HEK293T (cell line): ENCODE results near the gene PANX2.
A peak's percentile ranks its signal among the peaks of the same experiment; 100 is the strongest.

ENCODE experiments used
- CTCF ChIA-PET: fragments of 350-600 bp; formaldehyde crosslinking; extraction: SDS; loops from one replicate; lab custom pipeline; 2021; ENCODE audit warnings: antibody characterized with exemption, inconsistent platforms; lab: Yijun Ruan, JAX
- POLR2A ChIA-PET: fragments of 350-600 bp; formaldehyde crosslinking; extraction: SDS; loops from one replicate; lab custom pipeline; 2020; ENCODE audit warnings: antibody characterized with exemption, inconsistent platforms; lab: Yijun Ruan, JAX
- DNase-seq: peaks from one replicate; pipeline ENCODE4 v3.0.0; 2012; ENCODE audit warnings: mixed read lengths; ENCODE audit errors: extremely low spot score
- ARNT ChIP-seq: fragments of 450-650 bp; IDR thresholded peaks from 2 replicates; pipeline ENCODE4 v1.6.1; 2017; ENCODE audit warnings: mild to moderate bottlenecking
- BHLHE40 ChIP-seq: fragments of 450-650 bp; IDR thresholded peaks from 2 replicates; pipeline ENCODE4 v1.6.1; 2016; ENCODE audit warnings: mild to moderate bottlenecking, moderate library complexity, borderline replicate concordance
- CTBP1 ChIP-seq: fragments of 450-650 bp; IDR thresholded peaks from 2 replicates; pipeline ENCODE4 v1.6.1; 2016; ENCODE audit warnings: borderline replicate concordance
- ELF4 ChIP-seq: fragments of 450-650 bp; IDR thresholded peaks from 2 replicates; pipeline ENCODE4 v1.6.1; 2017; ENCODE audit warnings: antibody characterized with exemption
- FOXA1 ChIP-seq: fragments of 450-650 bp; IDR thresholded peaks from 2 replicates; pipeline ENCODE4 v1.6.1; 2016; ENCODE audit warnings: mild to moderate bottlenecking
- FOXK2 ChIP-seq: fragments of 450-650 bp; IDR thresholded peaks from 2 replicates; pipeline ENCODE4 v1.6.1; 2016; ENCODE audit warnings: mild to moderate bottlenecking
- FOXM1 ChIP-seq: fragments of 450-650 bp; IDR thresholded peaks from 2 replicates; pipeline ENCODE4 v1.6.1; 2017; ENCODE audit warnings: mild to moderate bottlenecking, borderline replicate concordance
- HDGF ChIP-seq: fragments of 450-650 bp; IDR thresholded peaks from 2 replicates; pipeline ENCODE4 v1.6.1; 2017; ENCODE audit warnings: antibody characterized with exemption, borderline replicate concordance
- L3MBTL2 ChIP-seq: fragments of 450-650 bp; conservative IDR thresholded peaks from 2 replicates; pipeline ENCODE4 v1.6.1; 2016; ENCODE audit warnings: mild to moderate bottlenecking
- LEF1 ChIP-seq: fragments of 450-650 bp; IDR thresholded peaks from 2 replicates; pipeline ENCODE4 v1.6.1; 2017; ENCODE audit warnings: mild to moderate bottlenecking, borderline replicate concordance
- NFRKB ChIP-seq: fragments of 450-650 bp; IDR thresholded peaks from 2 replicates; pipeline ENCODE4 v1.6.1; 2016; ENCODE audit warnings: mild to moderate bottlenecking, moderate library complexity
- SP1 ChIP-seq: fragments of 450-650 bp; IDR thresholded peaks from 2 replicates; pipeline ENCODE4 v1.6.1; 2017
- SUZ12 ChIP-seq: fragments of 450-650 bp; IDR thresholded peaks from 2 replicates; pipeline ENCODE4 v1.6.1; 2016; ENCODE audit warnings: mild to moderate bottlenecking
- TARDBP ChIP-seq: fragments of 450-650 bp; IDR thresholded peaks from 2 replicates; pipeline ENCODE4 v1.6.1; 2016
- ZNF384 ChIP-seq: fragments of 450-650 bp; IDR thresholded peaks from 2 replicates; pipeline ENCODE4 v1.6.1; 2016
- TF ChIP-seq, protein P1 (sequence below): fragments of 450-650 bp; IDR thresholded peaks from 2 replicates; pipeline ENCODE4 v1.6.1; 2016

Gene PANX2

GRCh38 chr22:50209893-50210292 lies 39.4 kb downstream of the PANX2 start:
- peak; percentile 73 for DNase-seq
- CTCF ChIA-PET: interaction anchor here (1.6 kb wide), 1 partner anchor 61 kb away, joined by 5 read pairs; no protein-coding TSS in a partner anchor
- POLR2A ChIA-PET: no interaction called here
- TF ChIP-seq, protein P1, sequence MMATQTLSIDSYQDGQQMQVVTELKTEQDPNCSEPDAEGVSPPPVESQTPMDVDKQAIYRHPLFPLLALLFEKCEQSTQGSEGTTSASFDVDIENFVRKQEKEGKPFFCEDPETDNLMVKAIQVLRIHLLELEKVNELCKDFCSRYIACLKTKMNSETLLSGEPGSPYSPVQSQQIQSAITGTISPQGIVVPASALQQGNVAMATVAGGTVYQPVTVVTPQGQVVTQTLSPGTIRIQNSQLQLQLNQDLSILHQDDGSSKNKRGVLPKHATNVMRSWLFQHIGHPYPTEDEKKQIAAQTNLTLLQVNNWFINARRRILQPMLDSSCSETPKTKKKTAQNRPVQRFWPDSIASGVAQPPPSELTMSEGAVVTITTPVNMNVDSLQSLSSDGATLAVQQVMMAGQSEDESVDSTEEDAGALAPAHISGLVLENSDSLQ: peak; percentile 51; the same call in 1 of the 2 replicates
- TF ChIP-seq FOXA1: no peak

- TF ChIP-seq ARNT (no peak), FOXK2 (no peak), TARDBP (no peak), SUZ12 (no peak), FOXM1 (no peak), BHLHE40 (no peak), L3MBTL2 (no peak), NFRKB (no peak), ELF4 (no peak)
- TF ChIP-seq, protein P1: no peak
- CTCF ChIA-PET: interaction anchor here (1.9 kb wide), 1 partner anchor 59 kb away, joined by 5 read pairs; no protein-coding TSS in a partner anchor
Measured at GRCh38 chr22:50210378-50211139, 40.0 kb downstream of the PANX2 start.

DNA sequence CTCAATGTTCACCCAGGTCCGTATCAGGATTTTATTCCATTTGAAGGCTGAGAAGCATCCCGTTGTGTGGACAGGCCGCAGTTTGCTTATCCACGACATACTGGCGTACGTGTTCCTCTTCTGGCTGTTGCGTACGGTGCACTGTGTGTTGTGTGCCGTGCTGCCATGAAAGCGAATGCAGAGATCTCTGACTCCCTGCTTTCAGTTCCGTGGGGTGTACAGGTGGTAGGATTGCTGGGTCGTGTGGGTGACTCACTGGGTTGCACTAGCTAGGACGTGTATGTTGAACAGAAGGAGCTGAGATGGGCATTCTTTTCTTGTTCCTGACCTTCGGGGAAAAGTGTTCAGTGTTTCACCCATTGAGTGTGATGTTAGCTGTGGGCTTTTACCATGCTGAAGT lies 40.6 kb downstream of the PANX2 start:
- DNase-seq: no peak
- ChIA-PET CTCF (interaction anchor here (1.9 kb wide), 1 partner anchor 60 kb away, joined by 5 read pairs; no protein-coding TSS in a partner anchor), POLR2A (no interaction called here)
- no peak for TF ChIP-seq SP1
- TF ChIP-seq ZNF384: no peak
- no peak for TF ChIP-seq CTBP1
- TF ChIP-seq TARDBP: no peak
- TF ChIP-seq, protein P1: no peak
- TF ChIP-seq FOXK2: no peak
- no peak for TF ChIP-seq HDGF
- no peak for TF ChIP-seq FOXA1
- TF ChIP-seq NFRKB: no peak
- TF ChIP-seq FOXM1: no peak
- TF ChIP-seq ARNT: no peak
- TF ChIP-seq BHLHE40: no peak

More at GRCh38 chr22:50210378-50211139, 40.0 kb downstream of the PANX2 start:
- POLR2A ChIA-PET: no interaction called here
- DNase-seq: no peak

- POLR2A ChIA-PET: no interaction called here
- TF ChIP-seq L3MBTL2: no peak
- no peak for TF ChIP-seq SP1
- TF ChIP-seq FOXA1: no peak
- TF ChIP-seq BHLHE40: no peak
Measured at GRCh38 chr22:50213263-50213662, 42.7 kb downstream of the PANX2 start.

DNA sequence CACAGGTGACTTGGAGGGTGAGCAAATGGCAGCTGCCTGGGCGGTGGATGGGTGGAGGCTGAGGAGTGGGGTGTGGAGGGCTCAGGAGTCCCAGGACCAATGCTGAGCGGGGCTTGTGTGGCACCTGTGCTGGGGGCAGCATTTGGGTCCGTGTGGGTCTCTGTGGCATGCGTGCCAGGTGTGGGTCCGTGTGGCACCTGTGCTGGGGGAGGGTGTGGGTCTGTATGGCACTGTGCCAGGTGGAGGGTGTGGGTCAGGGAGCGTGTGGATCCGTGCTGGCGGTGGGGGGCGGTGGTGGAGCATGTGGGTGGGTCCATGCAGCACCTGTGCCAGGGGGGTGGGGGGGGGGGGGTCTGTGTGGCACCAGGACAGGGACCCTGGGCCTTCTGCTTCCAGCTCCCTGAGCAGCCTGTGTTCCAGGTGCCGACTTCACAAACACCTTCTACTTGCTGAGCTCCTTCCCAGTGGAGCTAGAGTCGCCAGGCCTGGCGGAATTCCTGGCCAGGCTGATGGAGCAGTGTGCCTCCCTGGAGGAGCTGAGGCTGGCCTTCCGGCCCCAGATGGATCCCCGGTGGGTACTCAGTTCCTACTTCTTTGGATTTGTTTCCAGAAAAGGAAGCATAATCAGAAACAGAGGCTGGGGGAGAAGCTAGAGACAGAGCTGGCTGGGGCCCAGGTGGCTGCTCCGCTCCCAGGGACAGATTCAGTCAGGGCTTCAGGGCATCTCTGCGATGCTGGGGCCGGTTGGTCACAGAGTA lies 44.9 kb downstream of the PANX2 start:
- POLR2A ChIA-PET: no interaction called here
- CTCF ChIA-PET: no interaction called here
- no peak for TF ChIP-seq ELF4
- TF ChIP-seq NFRKB: no peak
- no peak for TF ChIP-seq ZNF384
- TF ChIP-seq LEF1: no peak
- TF ChIP-seq L3MBTL2: no peak
- TF ChIP-seq SUZ12: no peak
- no peak for TF ChIP-seq BHLHE40
- no peak for TF ChIP-seq FOXM1
- no peak for TF ChIP-seq TARDBP
- TF ChIP-seq, protein P1: no peak
- TF ChIP-seq ARNT: no peak
- TF ChIP-seq SP1: no peak
- TF ChIP-seq HDGF: no peak
- TF ChIP-seq FOXK2: no peak
- TF ChIP-seq FOXA1: no peak
- no peak for DNase-seq

More at GRCh38 chr22:50213263-50213662, 42.7 kb downstream of the PANX2 start:
- DNase-seq: no peak
- CTCF ChIA-PET: interaction anchor here (0.9 kb wide), 1 partner anchor 64 kb away, joined by 3 read pairs; no protein-coding TSS in a partner anchor
